SK-N-SH treated with all-trans-retinoic acid at 6 μM for 48 hours (cell line): Measurements from ENCODE around the gene FLT1.

Experiments used
- ARNTL ChIP-seq: fragments of 450-650 bp; formaldehyde crosslinking; IDR thresholded peaks from 2 replicates; pipeline ENCODE4 v1.5.0; 2020; ENCODE audit warnings: low read depth, mild to moderate bottlenecking, moderate library complexity, borderline replicate concordance
- BACH2 ChIP-seq: fragments of 250-450 bp; sonication (Bioruptor Pico); IDR thresholded peaks from 2 replicates; pipeline ENCODE4 v1.9.0; 2021; ENCODE audit warnings: mild to moderate bottlenecking, borderline replicate concordance
- ESRRG ChIP-seq: fragments of 250-450 bp; sonication (Bioruptor Pico); IDR thresholded peaks from 2 replicates; pipeline ENCODE4 v1.6.1; 2021; ENCODE audit warnings: mild to moderate bottlenecking
- ISL1 ChIP-seq: fragments of 250-450 bp; sonication (Bioruptor Pico); IDR thresholded peaks from 2 replicates; pipeline ENCODE4 v2.1.2; 2022; ENCODE audit warnings: mild to moderate bottlenecking, moderate library complexity
- OSR1 ChIP-seq: fragments of 250-450 bp; sonication (Bioruptor Pico); IDR thresholded peaks from 2 replicates; pipeline ENCODE4 v1.8.0; 2022; ENCODE audit warnings: moderate library complexity, mild to moderate bottlenecking, inconsistent platforms
- RARB ChIP-seq: fragments of 250-450 bp; sonication (Bioruptor Pico); IDR thresholded peaks from 2 replicates; pipeline ENCODE4 v1.8.0; 2021; ENCODE audit warnings: mild to moderate bottlenecking, moderate library complexity
- TCF4 ChIP-seq: fragments of 250-450 bp; sonication (Bioruptor Pico); IDR thresholded peaks from 2 replicates; pipeline ENCODE4 v1.8.0; 2021; ENCODE audit warnings: mild to moderate bottlenecking, moderate library complexity, borderline replicate concordance
- ZFP3 ChIP-seq: fragments of 250-450 bp; sonication (Bioruptor Pico); IDR thresholded peaks from 2 replicates; pipeline ENCODE4 v1.5.0; 2020; ENCODE audit warnings: mild to moderate bottlenecking, moderate library complexity
- ZFP30 ChIP-seq: fragments of 450-650 bp; formaldehyde crosslinking; IDR thresholded peaks from 2 replicates; pipeline ENCODE4 v1.5.0; 2022; ENCODE audit warnings: mild to moderate bottlenecking, moderate library complexity
- ZNF70 ChIP-seq: fragments of 450-650 bp; formaldehyde crosslinking; IDR thresholded peaks from 2 replicates; pipeline ENCODE4 v1.5.0; 2020; ENCODE audit warnings: mild to moderate bottlenecking, moderate library complexity
- TF ChIP-seq, protein P1 (sequence below): fragments of 250-450 bp; sonication (Bioruptor Pico); IDR thresholded peaks from 2 replicates; pipeline ENCODE4 v1.5.1; 2020; ENCODE audit warnings: low read depth, mild to moderate bottlenecking, moderate library complexity
- TF ChIP-seq, protein P2 (sequence below): fragments of 250-450 bp; sonication (Bioruptor Pico); IDR thresholded peaks from 2 replicates; pipeline ENCODE4 v1.8.0; 2020; ENCODE audit warnings: mild to moderate bottlenecking, moderate library complexity, borderline replicate concordance

DNA sequence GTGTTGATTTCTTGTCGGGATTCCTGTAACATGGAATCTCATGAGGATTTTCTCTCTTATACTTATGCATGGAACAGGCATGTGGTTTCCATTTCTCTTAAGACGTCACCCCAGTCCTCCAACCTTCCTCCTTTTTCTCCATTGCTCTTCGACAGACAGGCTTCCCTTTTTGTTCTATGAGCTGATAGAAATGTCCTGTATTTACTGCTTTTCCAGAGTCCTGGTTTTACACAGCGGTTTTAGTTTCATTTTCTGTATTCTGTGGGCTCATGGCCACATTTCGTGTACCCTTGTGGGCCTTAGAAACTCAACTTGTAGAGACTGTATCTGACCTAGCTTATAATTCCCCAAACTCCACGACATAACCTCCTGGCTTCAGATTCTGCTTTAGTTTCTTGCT, 243.5 kb downstream of the FLT1 start:
- TF ChIP-seq RARB (CRISPR knock-in tag): no peak
- TF ChIP-seq ARNTL (CRISPR knock-in tag): no peak
- no peak for TF ChIP-seq ZFP3 (CRISPR knock-in tag)
- TF ChIP-seq, protein P1, sequence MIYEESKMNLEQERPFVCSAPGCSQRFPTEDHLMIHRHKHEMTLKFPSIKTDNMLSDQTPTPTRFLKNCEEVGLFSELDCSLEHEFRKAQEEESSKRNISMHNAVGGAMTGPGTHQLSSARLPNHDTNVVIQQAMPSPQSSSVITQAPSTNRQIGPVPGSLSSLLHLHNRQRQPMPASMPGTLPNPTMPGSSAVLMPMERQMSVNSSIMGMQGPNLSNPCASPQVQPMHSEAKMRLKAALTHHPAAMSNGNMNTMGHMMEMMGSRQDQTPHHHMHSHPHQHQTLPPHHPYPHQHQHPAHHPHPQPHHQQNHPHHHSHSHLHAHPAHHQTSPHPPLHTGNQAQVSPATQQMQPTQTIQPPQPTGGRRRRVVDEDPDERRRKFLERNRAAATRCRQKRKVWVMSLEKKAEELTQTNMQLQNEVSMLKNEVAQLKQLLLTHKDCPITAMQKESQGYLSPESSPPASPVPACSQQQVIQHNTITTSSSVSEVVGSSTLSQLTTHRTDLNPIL (CRISPR knock-in tag): no peak
- TF ChIP-seq BACH2 (CRISPR knock-in tag): no peak
- TF ChIP-seq ZFP30 (CRISPR knock-in tag): no peak
- no peak for TF ChIP-seq ZNF70 (CRISPR knock-in tag)
- TF ChIP-seq OSR1 (CRISPR knock-in tag): no peak
- TF ChIP-seq ESRRG (CRISPR knock-in tag): no peak
- TF ChIP-seq, protein P2, sequence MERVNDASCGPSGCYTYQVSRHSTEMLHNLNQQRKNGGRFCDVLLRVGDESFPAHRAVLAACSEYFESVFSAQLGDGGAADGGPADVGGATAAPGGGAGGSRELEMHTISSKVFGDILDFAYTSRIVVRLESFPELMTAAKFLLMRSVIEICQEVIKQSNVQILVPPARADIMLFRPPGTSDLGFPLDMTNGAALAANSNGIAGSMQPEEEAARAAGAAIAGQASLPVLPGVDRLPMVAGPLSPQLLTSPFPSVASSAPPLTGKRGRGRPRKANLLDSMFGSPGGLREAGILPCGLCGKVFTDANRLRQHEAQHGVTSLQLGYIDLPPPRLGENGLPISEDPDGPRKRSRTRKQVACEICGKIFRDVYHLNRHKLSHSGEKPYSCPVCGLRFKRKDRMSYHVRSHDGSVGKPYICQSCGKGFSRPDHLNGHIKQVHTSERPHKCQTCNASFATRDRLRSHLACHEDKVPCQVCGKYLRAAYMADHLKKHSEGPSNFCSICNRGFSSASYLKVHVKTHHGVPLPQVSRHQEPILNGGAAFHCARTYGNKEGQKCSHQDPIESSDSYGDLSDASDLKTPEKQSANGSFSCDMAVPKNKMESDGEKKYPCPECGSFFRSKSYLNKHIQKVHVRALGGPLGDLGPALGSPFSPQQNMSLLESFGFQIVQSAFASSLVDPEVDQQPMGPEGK: no peak
- no peak for TF ChIP-seq TCF4 (CRISPR knock-in tag)
- no peak for TF ChIP-seq ISL1 (CRISPR knock-in tag)
